HG03108 (cell line): ENCODE measurements around the gene SLC2A4.

ENCODE experiments used
- ATAC-seq: cut with Tn5 transposase; IDR thresholded peaks from one replicate; pipeline ENCODE4 v1.9.1; 2021; ENCODE audit warnings: moderate library complexity; ENCODE audit not compliant: unreplicated experiment

SLC2A4 gene

DNA sequence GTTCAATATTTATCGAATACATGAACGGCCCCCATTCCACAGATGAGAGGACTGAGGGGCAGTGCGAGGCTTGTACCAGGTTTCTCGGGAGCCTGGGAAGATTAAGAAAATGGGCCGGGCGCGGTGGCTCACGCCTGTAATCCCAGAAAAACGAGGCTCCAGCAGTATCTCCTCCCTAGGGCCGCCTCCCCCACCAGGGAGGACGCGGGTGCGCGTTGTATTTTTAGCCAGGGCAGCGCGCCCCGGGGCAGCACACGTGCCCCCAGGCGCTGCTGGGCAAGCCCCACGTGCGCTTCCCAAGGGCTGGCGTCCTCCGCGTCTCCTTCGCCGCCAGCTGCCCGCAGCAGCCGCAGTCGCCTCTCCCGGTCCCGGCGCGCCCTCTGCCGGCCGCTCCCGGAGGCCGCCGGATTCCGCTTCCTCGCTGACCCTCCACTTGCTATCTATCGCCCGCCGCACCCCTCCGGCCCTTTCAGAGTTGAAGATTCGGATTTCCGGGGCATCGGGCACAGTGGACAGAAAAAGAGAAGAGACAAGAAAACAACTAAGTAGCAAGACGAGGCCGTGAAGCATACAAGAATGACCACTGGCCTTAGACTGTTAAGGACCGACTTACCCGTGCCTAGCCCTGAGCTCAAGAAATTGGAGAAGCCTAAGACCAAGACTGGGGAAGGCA, 14.8 kb downstream of the SLC2A4 start:
- no peak for ATAC-seq

DNA sequence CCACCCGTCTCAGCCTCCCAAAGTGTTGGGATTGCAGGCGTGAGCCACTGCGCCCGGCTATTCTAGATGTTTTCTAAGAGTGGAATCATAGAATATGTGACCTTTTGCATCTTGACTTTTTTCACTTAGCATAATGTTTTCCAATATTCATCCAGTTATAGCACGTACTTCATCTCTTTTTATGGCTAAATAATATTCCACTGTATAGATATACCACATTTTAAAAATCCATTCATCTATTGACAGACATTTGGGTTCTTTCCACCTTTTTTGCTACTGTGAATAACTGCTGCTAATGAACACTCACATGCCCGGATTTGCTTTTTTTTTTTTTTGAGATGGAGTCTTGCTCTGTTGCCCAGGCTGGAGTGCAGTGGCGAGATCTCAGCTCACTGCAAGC, 22.7 kb downstream of the SLC2A4 start:
- ATAC-seq, result no peak

- peak; percentile 68 for ATAC-seq
Observed at GRCh38 chr17:7306911-7307685, 25.6 kb downstream of the SLC2A4 start, which contains the start of gene EIF5A. Gene EIF5A (plus strand): TSS chr17:7307628. CDS start chr17:7309636, 2,008 bp downstream.

DNA sequence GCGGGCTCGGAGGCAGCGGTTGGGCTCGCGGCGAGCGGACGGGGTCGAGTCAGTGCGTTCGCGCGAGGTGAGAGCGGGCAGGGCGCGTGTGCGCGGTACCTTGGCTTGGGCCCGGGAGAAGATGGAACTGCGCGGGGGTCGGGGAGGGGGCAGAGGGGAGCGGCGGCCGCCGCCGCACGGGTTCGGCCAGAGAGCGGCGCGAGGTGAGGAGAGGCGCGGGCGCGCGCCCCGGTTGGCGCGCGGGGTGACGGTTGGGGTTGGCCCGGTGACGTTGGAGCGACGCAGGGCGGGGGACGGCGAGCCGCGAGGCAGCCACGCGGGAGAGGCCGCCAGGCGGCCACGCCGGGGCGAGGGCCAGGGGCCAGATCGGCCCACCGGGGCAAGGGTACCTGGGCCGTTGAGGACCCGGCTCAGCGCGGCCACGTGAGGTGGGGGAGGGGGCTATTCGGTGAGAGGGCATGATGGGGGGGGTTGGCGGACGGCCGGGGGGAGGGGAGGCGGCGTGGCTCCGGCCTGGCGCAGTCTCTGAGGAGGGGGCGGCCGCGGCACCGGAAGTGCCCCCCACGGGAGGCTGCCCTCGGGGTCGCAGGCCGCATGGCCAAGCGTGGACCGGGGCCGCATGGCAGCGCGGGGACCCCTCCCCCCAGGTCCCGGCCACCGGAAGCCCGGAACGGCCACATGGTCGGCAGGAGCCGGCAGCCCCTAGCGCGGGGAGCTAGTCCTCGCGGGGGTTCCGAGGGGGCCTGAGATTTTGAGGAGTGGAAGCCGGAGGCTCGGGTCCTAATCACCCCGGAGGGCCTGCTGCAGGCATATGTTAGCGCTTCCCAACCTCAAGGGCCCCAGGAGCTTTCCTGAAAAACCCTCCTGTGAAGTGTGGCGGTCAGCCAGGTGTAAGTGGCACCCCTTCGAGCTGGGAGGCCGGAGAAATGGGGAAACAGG, 26.4 kb downstream of the SLC2A4 start:
- no peak for ATAC-seq

DNA sequence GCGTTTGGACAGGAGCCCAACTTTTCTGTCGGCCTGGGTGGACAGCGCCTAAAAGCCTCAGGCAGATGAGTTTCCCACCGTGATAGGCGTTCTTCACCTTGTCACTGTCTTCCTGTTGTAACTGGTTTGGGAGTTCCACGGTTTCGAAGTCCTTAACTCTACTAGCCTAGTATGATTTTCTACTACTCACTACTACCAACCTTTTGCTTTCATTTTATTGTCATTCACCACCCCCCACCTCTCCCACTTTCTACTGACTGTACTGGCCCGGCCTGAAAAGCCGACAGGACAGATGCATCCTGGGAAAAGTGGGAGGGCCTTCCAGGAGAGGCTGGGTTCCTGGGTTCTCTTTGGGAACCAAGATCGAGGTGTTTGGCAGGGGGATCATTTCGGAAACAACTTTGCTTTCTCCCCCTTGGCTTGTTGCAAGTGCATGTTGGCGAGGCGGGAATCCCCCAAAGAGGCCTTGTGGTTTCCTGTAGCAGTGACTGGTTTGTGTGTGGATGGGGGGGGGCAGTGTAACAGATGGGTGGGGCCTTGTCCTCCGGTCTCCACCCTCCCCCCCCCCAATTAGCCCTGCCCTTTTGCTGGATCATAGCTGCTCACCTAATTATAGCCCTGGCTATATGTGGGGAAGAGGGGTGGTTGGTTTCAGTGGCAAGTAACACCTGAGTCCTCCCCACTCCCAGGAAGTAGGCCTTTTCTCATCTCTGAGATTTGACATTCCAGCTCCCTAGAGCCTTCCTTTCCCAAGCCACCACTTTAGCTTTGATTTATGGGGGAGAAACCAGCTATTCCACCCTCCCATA, 27.3 kb downstream of the SLC2A4 start:
- ATAC-seq, result no peak

- no peak for ATAC-seq
Observed at GRCh38 chr17:7309628-7310027, 28.1 kb downstream of the SLC2A4 start.

DNA sequence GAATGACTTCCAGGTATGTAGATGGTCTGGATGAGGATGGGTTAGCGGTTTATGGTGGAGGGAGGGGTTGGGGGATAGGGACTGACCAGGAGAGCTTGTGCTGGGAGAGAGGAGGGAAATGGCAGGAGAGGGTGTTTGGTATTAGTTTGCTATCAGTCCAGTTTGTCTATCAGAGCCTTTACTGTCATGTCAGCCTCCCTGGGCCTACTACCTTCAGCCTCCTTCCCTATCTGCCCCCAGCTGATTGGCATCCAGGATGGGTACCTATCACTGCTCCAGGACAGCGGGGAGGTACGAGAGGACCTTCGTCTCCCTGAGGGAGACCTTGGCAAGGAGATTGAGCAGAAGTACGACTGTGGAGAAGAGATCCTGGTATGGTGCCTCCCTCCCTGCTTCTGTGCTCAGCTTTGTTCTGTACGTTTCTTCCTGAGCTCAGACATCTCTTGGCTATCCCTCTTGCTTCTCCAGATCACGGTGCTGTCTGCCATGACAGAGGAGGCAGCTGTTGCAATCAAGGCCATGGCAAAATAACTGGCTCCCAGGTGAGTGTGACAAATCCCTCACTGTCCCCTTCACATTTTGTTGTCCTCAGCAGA, 29.7 kb downstream of the SLC2A4 start:
- no peak for ATAC-seq

DNA sequence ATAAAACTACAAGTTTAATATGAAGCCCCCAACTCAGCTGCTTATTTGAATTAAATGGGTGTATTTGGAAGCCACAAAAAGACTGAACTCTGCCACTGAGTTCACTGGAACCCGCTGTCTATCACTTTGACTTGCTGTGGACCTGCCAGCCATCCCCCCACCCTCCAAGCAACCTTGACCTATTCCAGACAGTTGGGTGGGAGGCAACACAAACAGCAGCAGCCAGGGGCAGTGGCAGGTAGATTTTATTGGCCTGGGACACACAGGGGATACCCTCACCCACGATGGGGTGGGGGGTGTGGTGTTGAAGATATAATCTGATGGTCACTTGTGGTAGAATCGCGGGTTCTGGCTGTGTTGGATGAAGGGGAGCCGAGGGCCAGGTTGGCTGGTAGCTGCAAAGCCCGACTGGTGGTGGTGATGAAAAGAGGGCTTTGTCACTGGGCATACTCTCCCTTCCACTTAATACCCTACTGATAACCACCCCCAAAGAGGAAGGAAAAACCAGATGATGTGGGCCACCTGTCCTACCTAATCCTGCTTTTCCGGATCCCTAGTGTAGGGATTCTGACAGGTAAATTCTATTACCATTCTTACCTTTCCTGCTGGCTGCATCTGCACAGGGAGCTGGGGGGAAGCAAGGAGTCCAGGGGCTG, 31.0 kb downstream of the SLC2A4 start:
- no peak for ATAC-seq

GRCh38 chr17:7313088-7313889, 31.8 kb downstream of the SLC2A4 start:
- ATAC-seq, result no peak

DNA sequence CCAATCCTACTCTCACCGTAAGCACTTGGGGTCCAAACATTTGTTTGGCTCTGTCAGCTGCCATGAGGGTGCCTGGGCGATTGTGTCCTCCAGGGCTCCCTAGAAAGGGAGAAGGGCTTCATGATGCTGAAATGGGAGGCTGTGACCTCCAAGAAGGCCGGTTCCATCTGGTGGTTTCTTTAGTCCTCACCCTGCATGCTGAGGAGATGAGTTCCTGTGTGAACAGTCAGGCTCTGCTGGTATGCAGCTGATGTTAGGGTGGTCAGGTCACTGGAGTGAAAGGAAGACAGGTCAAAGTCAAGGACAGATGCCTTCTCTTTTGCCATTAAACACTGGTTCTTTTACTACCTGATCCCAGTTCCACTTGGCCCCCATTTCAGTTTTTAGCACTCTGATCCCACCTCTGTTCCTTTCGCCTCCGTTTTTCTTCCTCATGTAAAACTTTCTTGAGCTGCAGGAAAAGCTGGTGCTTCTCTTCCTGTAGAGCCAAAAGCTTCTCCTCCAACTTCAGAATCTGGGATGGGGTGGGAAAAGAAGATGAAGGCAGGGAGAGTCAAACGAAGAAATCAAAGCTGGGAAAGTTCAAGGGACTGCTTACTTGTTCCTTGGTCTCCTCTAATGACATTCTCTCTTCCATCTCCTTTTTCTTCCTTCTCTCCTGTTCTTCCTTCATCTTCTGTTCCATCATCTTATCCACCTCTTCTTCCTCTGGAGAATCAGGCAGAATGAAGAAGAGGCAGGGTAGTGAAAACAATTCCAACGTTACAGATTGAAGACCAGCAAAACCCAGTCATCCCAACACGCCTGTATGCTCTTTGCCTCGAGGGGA, 32.6 kb downstream of the SLC2A4 start:
- ATAC-seq, result no peak

- ATAC-seq, result peak; percentile 63
Observed at GRCh38 chr17:7314719-7315569, 33.4 kb downstream of the SLC2A4 start, which contains the start of gene GPS2. Gene GPS2 (minus strand): TSS chr17:7315360. CDS start chr17:7315052, 308 bp downstream.

DNA sequence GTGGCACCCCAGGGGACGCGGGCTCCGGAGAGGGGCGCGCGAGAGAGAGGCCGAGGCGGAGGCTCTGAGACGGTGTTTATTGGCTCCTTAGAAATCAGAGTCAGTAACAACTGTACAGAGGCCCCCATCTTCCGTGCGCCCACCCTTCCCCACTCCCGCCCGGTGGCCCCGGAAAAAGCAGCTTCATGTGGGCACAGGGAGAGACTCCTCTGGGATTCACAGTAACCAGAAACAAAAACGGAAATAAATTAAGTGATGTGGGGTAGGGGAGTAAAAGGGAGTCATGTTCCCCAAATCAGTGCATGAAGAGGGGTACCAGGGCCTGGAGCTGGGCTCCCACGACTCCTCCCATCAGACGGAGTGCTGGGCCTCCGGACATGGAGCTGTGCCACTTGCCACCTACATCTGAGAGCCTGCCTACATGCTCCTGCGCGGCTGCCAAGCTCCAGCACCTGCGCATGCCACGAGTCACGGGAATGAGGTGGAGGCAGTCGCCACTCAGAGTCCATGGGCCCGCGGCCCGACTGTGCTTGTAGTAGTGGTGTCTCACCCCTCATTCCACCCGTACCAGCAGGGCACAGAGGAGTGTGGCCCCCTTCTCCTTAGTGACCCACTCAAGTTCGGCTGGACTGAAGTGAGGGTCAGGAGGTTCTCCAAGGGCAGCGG, 34.2 kb downstream of the SLC2A4 start:
- ATAC-seq, result no peak

GRCh38 chr17:7317161-7317803, 35.8 kb downstream of the SLC2A4 start:
- no peak for ATAC-seq

GRCh38 chr17:7318121-7318860, 36.8 kb downstream of the SLC2A4 start:
- no peak for ATAC-seq

GRCh38 chr17:7321466-7321865, 39.9 kb downstream of the SLC2A4 start:
- ATAC-seq, result no peak
